COLO668 (cell line): ENCODE data around the gene QSOX1.

Source experiments
- DNase-seq: peaks from one replicate; lab custom pipeline; 2025; ENCODE audit not compliant: unreplicated experiment; lab: John Stamatoyannopoulos, UW

Gene QSOX1

GRCh38 chr1:180248731-180249681, 94.3 kb downstream of the QSOX1 start:
- peak; percentile 23 for DNase-seq

GRCh38 chr1:180249725-180250498, 95.2 kb downstream of the QSOX1 start:
- no peak for DNase-seq

GRCh38 chr1:180250499-180250770, 95.8 kb downstream of the QSOX1 start:
- no peak for DNase-seq

GRCh38 chr1:180250883-180251509, 96.3 kb downstream of the QSOX1 start:
- no peak for DNase-seq

GRCh38 chr1:180251526-180252305, 97.0 kb downstream of the QSOX1 start:
- no peak for DNase-seq

GRCh38 chr1:180252638-180253536, 98.2 kb downstream of the QSOX1 start:
- peak; percentile 72 for DNase-seq
